Daoy (cell line): ENCODE measurements around the gene BARX1. TPM values are rescaled to one million over a fixed set of nuclear protein-coding genes. Genes with fewer than 3 reads are reported as not detected.
A peak's percentile ranks its signal among the peaks of the same experiment; 100 is the strongest.
"Not testable (repeated sequence)": the region's sequence is repeated elsewhere in the genome, so short reads cannot be mapped to it uniquely, and the experiment has no call there.

ENCODE experiments used
- DNase-seq: peaks from one replicate; pipeline ENCODE4 v3.0.0-alpha.2; 2015; ENCODE audit warnings: low read depth
- total RNA-seq: library from RNA; depleted of rRNA; stranded (reverse); fragments of >200 nt; shearing (Covaris generic); gene quantifications from 2 replicates; pipeline ENCODE4 v1.2.3, GENCODE V29; 2014

The BARX1 gene
- total RNA-seq, 1 experiment from 2014 or later: 1.9 TPM

- no peak for DNase-seq
These were observed 3.5 kb downstream of the BARX1 start for GRCh38 chr9:93951655-93952118.

- DNase-seq: peak; percentile 38
These were observed 4.2 kb downstream of the BARX1 start for GRCh38 chr9:93950619-93951601.

- DNase-seq: no peak
These were observed 5.3 kb downstream of the BARX1 start for GRCh38 chr9:93949694-93950449.

GRCh38 chr9:93949073-93949693 is 6.0 kb downstream of the BARX1 start:
- DNase-seq: no peak

GRCh38 chr9:93948441-93949072 is 6.6 kb downstream of the BARX1 start:
- DNase-seq: no peak

- DNase-seq: no peak
These were observed 7.6 kb downstream of the BARX1 start for GRCh38 chr9:93947409-93948070.

GRCh38 chr9:93946338-93946712 is 8.8 kb downstream of the BARX1 start:
- DNase-seq: no peak

- DNase-seq: no peak
These were observed 9.5 kb downstream of the BARX1 start for GRCh38 chr9:93945400-93946337.

- no peak for DNase-seq
These were observed 11.1 kb downstream of the BARX1 start for GRCh38 chr9:93944011-93944410.

- DNase-seq: no peak
These were observed 13.0 kb downstream of the BARX1 start for GRCh38 chr9:93942161-93942560.

- no peak for DNase-seq
These were observed 13.7 kb downstream of the BARX1 start for GRCh38 chr9:93941493-93941892.

- DNase-seq: no peak
These were observed 14.2 kb downstream of the BARX1 start for GRCh38 chr9:93940951-93941350.

- not testable (repeated sequence) for DNase-seq
These were observed 15.6 kb downstream of the BARX1 start for GRCh38 chr9:93939589-93939988.

GRCh38 chr9:93937193-93937592 is 18.0 kb downstream of the BARX1 start:
- no peak for DNase-seq

- DNase-seq: no peak
These were observed 23.2 kb downstream of the BARX1 start for GRCh38 chr9:93931905-93932304.

- DNase-seq: no peak
These were observed 25.1 kb downstream of the BARX1 start for GRCh38 chr9:93930070-93930469.

- DNase-seq: no peak
These were observed 25.9 kb downstream of the BARX1 start for GRCh38 chr9:93929231-93929630.

GRCh38 chr9:93922535-93922934 is 32.6 kb downstream of the BARX1 start:
- no peak for DNase-seq

- no peak for DNase-seq
These were observed 34.9 kb downstream of the BARX1 start for GRCh38 chr9:93920131-93920800.
